Thyroid gland (tissue), 4 donors: ENCODE measurements around the gene SLX9. TPM values are rescaled to one million over a fixed set of nuclear protein-coding genes. Genes with fewer than 3 reads are reported as not detected.

Source experiments
- DNase-seq, 2 donors: peaks; one replicate each; pipeline ENCODE4 v3.0.0-alpha.2; 2019
- H3K27ac ChIP-seq, 3 donors: fragments of 200-600 bp; sonication (generic); 1 replicate in 2 of 3; 2 replicates in 1 of 3; pipeline ENCODE4 v1.5.1; 2016 to 2019; ENCODE audit warnings: mild to moderate bottlenecking in 1 of 3, moderate library complexity in 1 of 3
- H3K27me3 ChIP-seq: fragments of 200-600 bp; sonication (generic); one replicate; pipeline ENCODE4 v1.5.1; 2019
- H3K36me3 ChIP-seq, 2 donors: fragments of 200-600 bp; sonication (generic); one replicate each; pipeline ENCODE4 v1.5.1; 2016 to 2019
- H3K4me1 ChIP-seq, 2 donors: fragments of 200-600 bp; sonication (generic); one replicate each; pipeline ENCODE4 v1.5.1; 2017 to 2019
- H3K4me3 ChIP-seq, 3 donors: fragments of 200-600 bp; sonication (generic); replicated peaks in 1 of 3; 1 replicate in 2 of 3; 2 replicates in 1 of 3; pipeline ENCODE4 v1.5.1; 2016; ENCODE audit warnings: mild to moderate bottlenecking in 1 of 3
- H3K9me3 ChIP-seq: fragments of 200-600 bp; sonication (generic); one replicate; pipeline ENCODE4 v1.5.1; 2017
- CTCF ChIP-seq, 6 experiments: fragments of 200-600 bp in 3 of 6; fragments of 450-650 bp in 3 of 6; sonication (generic) in 3 of 6; IDR thresholded peaks; one replicate each; pipeline ENCODE4 v1.5.1; 2016 to 2019; ENCODE audit warnings: antibody characterized with exemption in 6 of 6, mild to moderate bottlenecking in 2 of 6, inconsistent platforms in 1 of 6, moderate library complexity in 1 of 6
- POLR2A ChIP-seq, 2 donors: fragments of 450-650 bp; IDR thresholded peaks; one replicate each; pipeline ENCODE4 v1.6.1; 2017; ENCODE audit warnings: antibody characterized with exemption in 2 of 2, mild to moderate bottlenecking in 2 of 2, moderate library complexity in 1 of 2
- WGBS, 2 donors: methylation state at CpG; one replicate each; pipeline ENCODE4 v1.1.5; 2017; 5-methylcytosine and 5-hydroxymethylcytosine counted together
- intact Hi-C: fragments of 100-400 bp; cut with DNase I; formaldehyde crosslinking; loops from one replicate; pipeline ENCODE4 v1.15.1; 2023
- total RNA-seq, 4 donors: library from RNA; depleted of rRNA; stranded (reverse); fragments of >200 nt; gene quantifications; one replicate each; pipeline ENCODE4 v1.2.3, GENCODE V29; 2016

Gene SLX9
- total RNA-seq, 4 donors from 2014 or later, result 4.8 to 19.1 (median 11.2) TPM

- TF ChIP-seq POLR2A (IDR thresholded peaks at IDR 0.05) (no peak), CTCF (IDR thresholded peaks at IDR 0.05) (no peak)
- Histone ChIP-seq H3K4me3 (no peak overlapping the region), H3K36me3 (no peaks in the 10 kb centered on the region), H3K9me3 (no peaks in the 10 kb centered on the region), H3K27ac (no peak overlapping the region), H3K4me1 (peaks cover 0 to 6% of the 10 kb centered on the region in 2 donors), H3K27me3 (no peaks in the 10 kb centered on the region)
- 67 to 76% methylated on average over 5 of the region's 5 CpGs for WGBS, 2 donors
- DNase-seq, result no peak
- intact Hi-C loops, result no loop called here
These were observed 17.9 kb upstream of the SLX9 start for GRCh38 chr21:44921928-44922327.

GRCh38 chr21:44923480-44924084 lies 16.2 kb upstream of the SLX9 start:
- peaks cover 0 to 21% of the 10 kb centered on the region in 2 donors for H3K4me1 ChIP-seq
- no peaks in the 10 kb centered on the region for H3K36me3 ChIP-seq
- WGBS, 2 donors, result 85 to 89% methylated on average over 10 of the region's 10 CpGs
- no peak for DNase-seq
- H3K27me3 ChIP-seq, result no peaks in the 10 kb centered on the region
- H3K9me3 ChIP-seq, result no peaks in the 10 kb centered on the region
- no peak overlapping the region for H3K4me3 ChIP-seq
- no peak overlapping the region for H3K27ac ChIP-seq
- intact Hi-C loops, result no loop called here
- TF ChIP-seq CTCF (IDR thresholded peaks at IDR 0.05), result no peak
- TF ChIP-seq POLR2A (IDR thresholded peaks at IDR 0.05), result no peak

- no peaks in the 10 kb centered on the region for H3K9me3 ChIP-seq
- H3K4me1 ChIP-seq, result peaks cover 0 to 21% of the 10 kb centered on the region in 2 donors
- DNase-seq, result no peak
- WGBS, 2 donors, result 41 to 50% methylated on average over 10 of the region's 10 CpGs
- TF ChIP-seq POLR2A (IDR thresholded peaks at IDR 0.05) (no peak), CTCF (IDR thresholded peaks at IDR 0.05) (no peak)
- no peaks in the 10 kb centered on the region for H3K27me3 ChIP-seq
- intact Hi-C loops, result no loop called here
- H3K4me3 ChIP-seq, result no peak overlapping the region
- no peaks in the 10 kb centered on the region for H3K36me3 ChIP-seq
- H3K27ac ChIP-seq, result no peak overlapping the region
These were observed 15.0 kb upstream of the SLX9 start for GRCh38 chr21:44924606-44925377.

- Histone ChIP-seq H3K4me1 (peaks cover 0 to 21% of the 10 kb centered on the region in 2 donors), H3K27ac (no peak overlapping the region), H3K9me3 (no peaks in the 10 kb centered on the region), H3K27me3 (no peaks in the 10 kb centered on the region), H3K36me3 (no peaks in the 10 kb centered on the region), H3K4me3 (no peak overlapping the region)
- intact Hi-C loops, result no loop called here
- no peak for DNase-seq
- WGBS, 2 donors, result 85 to 100% methylated on average over 1 of the region's 1 CpG
- TF ChIP-seq CTCF (IDR thresholded peaks at IDR 0.05) (no peak), POLR2A (IDR thresholded peaks at IDR 0.05) (no peak)
These were observed 14.5 kb upstream of the SLX9 start for GRCh38 chr21:44925378-44925755.
